ENCODE data around the gene TRIL. TPM values are rescaled to one million over a fixed set of nuclear protein-coding genes. Genes with fewer than 3 reads are reported as not detected.

The TRIL gene
- total RNA-seq, 2 experiments from 2014 or later = not detected

DNA sequence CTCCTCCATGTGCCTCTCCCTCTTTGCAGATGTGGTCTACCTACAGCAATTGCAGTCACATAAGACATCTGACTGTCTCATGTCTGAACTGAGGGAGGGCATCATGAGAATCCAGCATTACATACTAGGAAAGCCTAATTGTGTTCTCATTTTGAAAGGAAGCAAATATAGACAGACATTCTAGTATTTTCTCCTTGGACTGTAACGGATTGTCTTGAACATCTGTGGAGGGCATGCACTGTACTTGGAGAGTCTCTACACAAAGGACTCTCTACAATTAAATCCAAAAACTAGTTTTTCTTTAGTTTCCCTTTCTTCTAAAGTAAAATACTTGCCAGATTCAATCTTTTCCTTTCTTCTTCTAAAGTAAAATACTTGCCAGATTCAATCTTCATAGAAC, 34.7 kb upstream of the TRIL start:
- no peaks in the 10 kb centered on the region for H3K4me1 Mint-ChIP-seq
- intact Hi-C loops (cut with DNase I, micrococcal nuclease) = no loop called here
- no peak for DNase-seq
- H3K9me3 Mint-ChIP-seq (ENCODE audit: low read depth) = no peaks in the 10 kb centered on the region
- ChIA-PET POLR2A (no interaction called here), CTCF (interaction anchor here (0.6 kb wide), 1 partner anchor 331 kb away, joined by 4 read pairs; no protein-coding TSS in a partner anchor)
- H3K27ac Mint-ChIP-seq = no peak overlapping the region
- peaks cover 7% of the 10 kb centered on the region for H3K27me3 Mint-ChIP-seq
- H3K4me3 Mint-ChIP-seq = no peak overlapping the region
- no peaks in the 10 kb centered on the region for H3K36me3 Mint-ChIP-seq (ENCODE audit: low read depth)
- ATAC-seq = no peak

- ChIA-PET POLR2A (no interaction called here), CTCF (interaction anchor here (0.7 kb wide), 1 partner anchor 1807 kb away, joined by 3 read pairs; no protein-coding TSS in a partner anchor)
- ATAC-seq (no peak), DNase-seq (no peak)
- no peaks in the 10 kb centered on the region for H3K4me1 Mint-ChIP-seq
- intact Hi-C loops (cut with DNase I, micrococcal nuclease) = no loop called here
- peaks cover 9% of the 10 kb centered on the region for H3K27me3 Mint-ChIP-seq
- no peak overlapping the region for H3K27ac Mint-ChIP-seq
- no peaks in the 10 kb centered on the region for H3K9me3 Mint-ChIP-seq (ENCODE audit: low read depth)
- no peak overlapping the region for H3K4me3 Mint-ChIP-seq
- H3K36me3 Mint-ChIP-seq (ENCODE audit: low read depth) = no peaks in the 10 kb centered on the region
These were observed 32.2 kb upstream of the TRIL start for GRCh38 chr7:28990200-28990960.

GRCh38 chr7:28989211-28989980, 31.3 kb upstream of the TRIL start:
- no peak overlapping the region for H3K27ac Mint-ChIP-seq
- intact Hi-C loops (cut with DNase I, micrococcal nuclease) = no loop called here
- no peak overlapping the region for H3K4me3 Mint-ChIP-seq
- no peaks in the 10 kb centered on the region for H3K9me3 Mint-ChIP-seq (ENCODE audit: low read depth)
- ATAC-seq (no peak), DNase-seq (no peak)
- H3K27me3 Mint-ChIP-seq = peaks cover 9% of the 10 kb centered on the region
- no peaks in the 10 kb centered on the region for H3K4me1 Mint-ChIP-seq
- ChIA-PET CTCF (no interaction called here), POLR2A (no interaction called here)
- H3K36me3 Mint-ChIP-seq (ENCODE audit: low read depth) = no peaks in the 10 kb centered on the region

DNA sequence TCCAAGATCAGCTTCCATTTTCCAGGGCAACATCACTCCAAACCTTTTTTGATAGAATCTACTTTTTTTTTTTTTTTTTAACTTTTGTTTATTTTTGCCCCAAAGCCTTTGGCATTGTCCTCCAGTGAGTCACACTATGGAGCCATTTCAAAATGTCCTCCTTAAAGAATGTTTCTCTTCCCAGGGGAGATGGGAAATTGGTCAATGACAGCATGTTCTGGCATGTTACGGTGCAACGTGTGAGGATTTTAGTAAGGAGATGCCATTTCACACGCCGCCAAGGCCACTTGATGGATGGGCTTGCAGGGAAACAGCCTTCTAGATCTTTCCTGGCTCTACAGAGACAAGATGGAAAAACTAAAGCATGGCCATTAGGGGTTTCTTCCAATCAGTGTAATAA, 30.7 kb upstream of the TRIL start:
- H3K4me1 Mint-ChIP-seq = no peaks in the 10 kb centered on the region
- intact Hi-C loops (cut with DNase I, micrococcal nuclease) = no loop called here
- ChIA-PET CTCF (no interaction called here), POLR2A (interaction anchor here (0.6 kb wide), 1 partner anchor 223 kb away, joined by 3 read pairs; no protein-coding TSS in a partner anchor)
- H3K36me3 Mint-ChIP-seq (ENCODE audit: low read depth) = no peaks in the 10 kb centered on the region
- ATAC-seq (no peak), DNase-seq (no peak)
- no peaks in the 10 kb centered on the region for H3K9me3 Mint-ChIP-seq (ENCODE audit: low read depth)
- H3K27ac Mint-ChIP-seq = no peak overlapping the region
- peaks cover 9% of the 10 kb centered on the region for H3K27me3 Mint-ChIP-seq
- H3K4me3 Mint-ChIP-seq = no peak overlapping the region

DNA sequence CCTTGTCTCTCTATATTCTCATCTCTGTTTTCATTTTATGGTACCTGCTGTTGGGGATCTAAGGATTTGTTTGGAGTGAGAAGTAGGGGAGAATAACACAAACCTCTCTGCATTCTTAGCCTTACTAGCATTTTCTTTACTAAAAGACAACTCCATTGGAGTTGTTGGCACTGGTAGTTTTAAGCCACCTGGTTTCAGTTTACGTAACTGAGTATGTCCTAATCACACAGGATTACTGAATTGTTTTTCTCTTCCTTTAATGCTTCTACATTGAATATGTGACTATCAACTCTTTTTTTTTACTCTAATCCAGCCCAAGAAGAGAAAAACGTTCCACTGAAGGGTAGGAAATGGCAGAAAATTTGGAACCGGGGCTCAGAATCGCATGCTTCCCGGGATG, 30.0 kb upstream of the TRIL start:
- ChIA-PET POLR2A (interaction anchor here (0.6 kb wide), 1 partner anchor 222 kb away, joined by 3 read pairs; no protein-coding TSS in a partner anchor), CTCF (no interaction called here)
- intact Hi-C loops (cut with DNase I, micrococcal nuclease) = no loop called here
- Mint-ChIP-seq H3K4me3 (no peak overlapping the region), H3K27ac (no peak overlapping the region), H3K9me3 (ENCODE audit: low read depth) (no peaks in the 10 kb centered on the region), H3K36me3 (ENCODE audit: low read depth) (no peaks in the 10 kb centered on the region), H3K4me1 (no peaks in the 10 kb centered on the region), H3K27me3 (peaks cover 7% of the 10 kb centered on the region)
- DNase-seq (no peak), ATAC-seq (no peak)

- POLR2A ChIA-PET = no interaction called here
- CTCF ChIA-PET = no interaction called here
- intact Hi-C loops (cut with DNase I, micrococcal nuclease) = no loop called here
- DNase-seq = no peak
- Mint-ChIP-seq H3K4me3 (no peak overlapping the region), H3K27ac (no peak overlapping the region), H3K36me3 (ENCODE audit: low read depth) (no peaks in the 10 kb centered on the region), H3K4me1 (no peaks in the 10 kb centered on the region), H3K27me3 (peaks cover 6% of the 10 kb centered on the region), H3K9me3 (ENCODE audit: low read depth) (no peaks in the 10 kb centered on the region)
- ATAC-seq = no peak
These were observed 28.6 kb upstream of the TRIL start for GRCh38 chr7:28986765-28987110.

DNA sequence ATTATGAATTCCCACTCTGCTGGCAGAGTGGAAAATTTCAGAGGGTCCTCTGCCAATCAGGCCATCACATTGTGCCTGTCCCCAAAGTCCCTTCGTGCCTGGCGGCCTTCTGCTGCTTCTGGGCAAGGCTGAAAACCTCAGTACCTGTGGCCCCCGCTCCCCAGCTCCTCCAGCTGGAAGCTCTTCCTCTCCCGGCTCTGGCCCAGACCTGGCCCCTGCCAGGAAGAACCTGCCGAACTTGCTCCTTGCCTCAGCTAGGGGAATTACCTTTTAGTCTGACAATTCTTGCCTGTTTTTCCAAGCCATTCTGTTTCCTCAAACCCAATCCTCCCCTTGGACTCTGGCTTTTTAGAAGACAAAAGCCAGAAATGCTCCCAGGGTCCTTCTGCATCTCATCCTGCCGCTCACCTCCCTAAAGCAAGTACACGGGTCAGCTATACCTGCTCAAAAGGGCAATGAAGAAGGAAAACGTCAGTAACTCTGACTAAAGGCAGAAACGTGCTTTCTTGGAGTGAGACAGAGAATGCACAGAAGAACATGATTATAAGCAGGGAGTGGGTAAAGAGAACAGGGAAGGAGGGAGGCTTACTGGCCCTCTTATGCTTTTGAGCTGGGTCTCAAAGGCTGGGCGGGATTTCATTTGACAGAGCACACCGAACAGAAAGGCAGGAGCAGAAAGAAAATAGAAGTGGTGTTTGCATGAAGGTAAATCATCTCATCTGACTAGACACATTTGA, 28.1 kb upstream of the TRIL start:
- H3K4me1 Mint-ChIP-seq = no peaks in the 10 kb centered on the region
- intact Hi-C loops (cut with DNase I, micrococcal nuclease) = no loop called here
- ChIA-PET CTCF (no interaction called here), POLR2A (no interaction called here)
- H3K27me3 Mint-ChIP-seq = peaks cover 6% of the 10 kb centered on the region
- no peak overlapping the region for H3K27ac Mint-ChIP-seq
- H3K4me3 Mint-ChIP-seq = no peak overlapping the region
- H3K36me3 Mint-ChIP-seq (ENCODE audit: low read depth) = no peaks in the 10 kb centered on the region
- H3K9me3 Mint-ChIP-seq (ENCODE audit: low read depth) = no peaks in the 10 kb centered on the region
- ATAC-seq = no peak
- no peak for DNase-seq

DNA sequence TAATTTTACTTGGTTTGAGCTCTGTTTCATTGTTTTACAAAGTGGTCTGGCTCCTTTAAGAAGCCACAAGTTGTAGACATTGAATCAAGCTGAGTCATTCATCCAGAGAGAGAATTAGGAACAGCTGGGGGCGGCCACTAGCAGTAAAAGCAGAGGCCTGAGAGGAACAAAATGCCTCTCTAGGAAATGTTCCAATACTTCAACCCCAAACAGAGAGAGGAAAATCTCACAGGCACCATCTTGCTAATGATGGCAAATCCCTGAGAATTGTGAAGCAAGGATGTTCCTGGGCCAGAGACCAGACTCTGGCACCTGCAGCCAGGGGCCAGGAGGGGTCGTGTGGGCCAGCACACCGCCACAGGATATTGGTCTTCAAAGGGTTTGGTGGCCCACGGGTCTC, 26.5 kb upstream of the TRIL start:
- H3K36me3 Mint-ChIP-seq (ENCODE audit: low read depth) = no peaks in the 10 kb centered on the region
- H3K4me3 Mint-ChIP-seq = no peak overlapping the region
- no peak overlapping the region for H3K27ac Mint-ChIP-seq
- ATAC-seq (no peak), DNase-seq (no peak)
- no peaks in the 10 kb centered on the region for H3K9me3 Mint-ChIP-seq (ENCODE audit: low read depth)
- no peaks in the 10 kb centered on the region for H3K4me1 Mint-ChIP-seq
- H3K27me3 Mint-ChIP-seq = peaks cover 2% of the 10 kb centered on the region
- ChIA-PET POLR2A (no interaction called here), CTCF (no interaction called here)
- intact Hi-C loops (cut with DNase I, micrococcal nuclease) = no loop called here

GRCh38 chr7:28984217-28984616, 26.1 kb upstream of the TRIL start:
- Mint-ChIP-seq H3K27me3 (peaks cover 2% of the 10 kb centered on the region), H3K4me3 (no peak overlapping the region), H3K4me1 (no peaks in the 10 kb centered on the region), H3K36me3 (ENCODE audit: low read depth) (no peaks in the 10 kb centered on the region), H3K27ac (no peak overlapping the region), H3K9me3 (ENCODE audit: low read depth) (no peaks in the 10 kb centered on the region)
- POLR2A ChIA-PET = no interaction called here
- no peak for DNase-seq
- no peak for ATAC-seq
- intact Hi-C loops (cut with DNase I, micrococcal nuclease) = no loop called here
- CTCF ChIA-PET = no interaction called here

GRCh38 chr7:28983396-28984190, 25.5 kb upstream of the TRIL start:
- CTCF ChIA-PET = interaction anchor here (1.0 to 1.2 kb wide), 2 partner anchors 25 to 61 kb away, joined by 3 to 4 read pairs; no protein-coding TSS in a partner anchor
- no peaks in the 10 kb centered on the region for H3K36me3 Mint-ChIP-seq (ENCODE audit: low read depth)
- H3K9me3 Mint-ChIP-seq (ENCODE audit: low read depth) = no peaks in the 10 kb centered on the region
- ATAC-seq (no peak), DNase-seq (no peak)
- intact Hi-C loops (cut with DNase I, micrococcal nuclease) = no loop called here
- H3K4me1 Mint-ChIP-seq = no peaks in the 10 kb centered on the region
- H3K4me3 Mint-ChIP-seq = no peak overlapping the region
- POLR2A ChIA-PET = no interaction called here
- peaks cover 2% of the 10 kb centered on the region for H3K27me3 Mint-ChIP-seq
- H3K27ac Mint-ChIP-seq = no peak overlapping the region

DNA sequence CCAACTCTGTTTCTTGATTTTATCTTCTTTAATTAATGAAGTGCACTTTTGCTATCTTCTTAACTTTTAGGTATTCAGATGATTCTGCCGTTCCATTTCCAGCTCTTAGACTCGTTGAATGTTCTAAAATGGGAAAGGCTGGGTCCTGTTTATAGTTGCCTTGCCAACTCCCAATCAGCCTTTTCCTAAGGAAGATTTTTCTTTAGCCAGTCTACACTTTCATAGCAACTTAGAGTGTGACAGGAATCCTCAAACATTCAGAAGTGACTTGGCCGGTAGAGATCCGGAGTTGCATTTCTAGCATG, 23.0 kb upstream of the TRIL start:
- POLR2A ChIA-PET = no interaction called here
- Mint-ChIP-seq H3K27me3 (peaks cover 4% of the 10 kb centered on the region), H3K27ac (no peak overlapping the region), H3K36me3 (ENCODE audit: low read depth) (no peaks in the 10 kb centered on the region), H3K9me3 (ENCODE audit: low read depth) (no peaks in the 10 kb centered on the region), H3K4me1 (no peaks in the 10 kb centered on the region), H3K4me3 (no peak overlapping the region)
- intact Hi-C loops (cut with DNase I, micrococcal nuclease) = no loop called here
- CTCF ChIA-PET = interaction anchor here (1.7 kb wide), 1 partner anchor 24 kb away, joined by 5 read pairs; no protein-coding TSS in a partner anchor
- ATAC-seq (no peak), DNase-seq (no peak)

Data from activated CD4-positive, alpha-beta T cell treated with anti-CD3 and anti-CD28 coated beads for 36 hours (primary cell).